Hippocampal formation (tissue), 2 donors: Measurements from ENCODE around the gene PDGFD.

Experiments used
- DNase-seq, 2 donors: peaks; one replicate each; lab custom pipeline; 2025; lab: John Stamatoyannopoulos, UW

The PDGFD gene

DNA sequence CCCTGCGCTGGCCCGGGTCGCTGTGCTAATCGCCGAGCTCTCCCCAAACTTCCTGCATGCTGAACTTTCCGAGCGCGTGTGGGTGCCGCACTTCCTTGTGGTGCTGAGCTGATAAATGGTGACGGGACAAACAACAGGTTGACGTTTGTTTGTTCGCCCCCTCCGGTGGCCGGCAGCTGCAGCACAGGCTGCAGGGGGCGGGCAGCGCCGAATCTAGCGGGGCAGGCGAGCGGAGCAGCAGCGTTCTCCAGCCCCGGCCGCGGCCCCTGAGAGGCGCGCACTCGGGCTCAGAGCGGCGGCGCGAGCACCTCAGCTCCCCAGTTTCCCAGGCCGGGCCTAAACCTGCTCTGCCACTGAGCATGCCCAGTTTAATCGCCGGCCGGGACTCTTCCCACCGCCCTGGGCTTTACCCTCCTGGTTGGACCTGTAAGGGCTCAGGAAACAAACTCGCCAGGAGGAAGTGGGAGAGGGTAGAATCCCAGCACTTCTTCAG lies at the start of gene PDGFD:
Gene PDGFD, minus strand, starts transcription at position 120 of the 493 bp plus-strand sequence.
- no peak for DNase-seq

- DNase-seq = no peak
These were observed 43.0 kb upstream of the PDGFD start for GRCh38 chr11:104206936-104207335.

- DNase-seq = no peak
These were observed 41.9 kb upstream of the PDGFD start for GRCh38 chr11:104205838-104206237.

GRCh38 chr11:104200688-104201087 lies 36.7 kb upstream of the PDGFD start:
- DNase-seq = no peak

GRCh38 chr11:104199053-104199452 lies 35.1 kb upstream of the PDGFD start:
- DNase-seq = no peak

DNA sequence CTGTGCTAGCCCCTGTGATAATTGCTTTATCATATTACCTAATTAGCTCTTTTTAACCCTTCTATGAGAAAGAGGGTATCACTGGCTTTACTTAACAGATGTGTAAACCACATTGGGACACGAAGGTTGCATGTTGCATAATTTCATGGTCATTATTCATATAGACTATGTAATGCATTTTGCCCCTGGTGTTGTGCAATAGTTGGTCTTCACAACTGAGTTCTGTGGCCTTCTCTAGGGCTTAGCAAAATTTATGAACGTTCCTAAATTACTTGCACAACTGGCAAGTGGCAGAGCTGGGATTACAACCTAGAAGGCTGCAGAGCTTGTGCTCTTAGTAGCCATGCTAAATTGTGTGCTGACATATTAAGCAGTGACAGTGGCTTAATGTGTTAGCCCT lies 34.6 kb upstream of the PDGFD start:
- no peak for DNase-seq

DNA sequence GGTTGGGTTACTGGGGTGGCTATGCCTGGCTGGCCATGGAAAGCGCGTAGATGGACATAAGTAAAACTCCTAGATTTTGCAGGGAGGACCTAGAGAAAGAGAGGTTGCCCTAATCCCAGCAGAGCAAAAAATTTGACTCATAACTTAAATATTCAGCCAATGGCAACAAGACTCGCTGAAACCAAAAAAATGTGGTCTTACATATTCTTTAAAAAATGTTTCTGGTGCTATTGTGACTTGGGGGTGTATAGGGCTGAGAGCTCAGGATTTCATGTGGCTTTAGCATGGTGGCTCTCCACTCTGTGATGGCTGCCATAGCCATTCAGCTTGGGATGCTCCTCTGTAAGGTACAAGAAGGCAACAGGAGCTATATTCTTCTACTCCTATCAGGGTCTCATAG lies 27.2 kb upstream of the PDGFD start:
- no peak for DNase-seq

DNA sequence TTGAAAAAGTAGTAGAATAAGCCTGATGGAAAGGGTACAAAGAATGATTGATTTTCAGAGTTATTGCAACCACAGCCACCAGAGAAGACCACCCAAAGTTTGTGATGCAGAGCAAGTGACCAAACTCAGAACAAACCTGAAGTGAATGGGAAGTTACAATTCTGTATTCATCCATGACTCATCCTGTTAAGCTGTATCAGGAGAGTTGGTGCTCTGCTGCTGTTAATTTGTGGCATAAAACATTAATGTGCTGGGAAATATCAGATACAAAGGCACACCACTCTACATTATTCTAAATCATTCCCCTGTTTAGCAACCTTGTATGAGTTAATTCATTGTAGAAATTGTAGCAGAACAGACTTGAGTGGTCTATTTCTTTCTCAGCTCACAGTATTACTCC lies 19.6 kb upstream of the PDGFD start:
- no peak for DNase-seq

DNA sequence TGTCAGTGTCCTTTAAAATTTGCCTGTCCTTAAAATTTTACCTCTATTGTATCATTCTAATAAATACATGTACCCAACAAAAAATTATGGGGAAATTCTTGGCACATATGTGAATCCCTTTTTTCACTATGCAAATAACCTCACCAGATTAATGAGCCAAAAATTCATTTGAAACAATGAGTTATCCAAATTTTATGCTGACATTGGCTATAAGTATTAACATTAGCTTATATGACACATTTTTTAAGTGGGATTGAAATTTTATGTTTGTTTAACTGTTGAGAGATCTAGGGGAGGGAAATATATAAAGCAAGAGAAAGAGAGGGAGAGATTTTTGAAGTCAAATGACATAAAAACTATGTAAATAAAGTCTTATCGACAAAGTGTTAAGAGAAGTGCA lies 11.8 kb upstream of the PDGFD start:
- DNase-seq = no peak

DNA sequence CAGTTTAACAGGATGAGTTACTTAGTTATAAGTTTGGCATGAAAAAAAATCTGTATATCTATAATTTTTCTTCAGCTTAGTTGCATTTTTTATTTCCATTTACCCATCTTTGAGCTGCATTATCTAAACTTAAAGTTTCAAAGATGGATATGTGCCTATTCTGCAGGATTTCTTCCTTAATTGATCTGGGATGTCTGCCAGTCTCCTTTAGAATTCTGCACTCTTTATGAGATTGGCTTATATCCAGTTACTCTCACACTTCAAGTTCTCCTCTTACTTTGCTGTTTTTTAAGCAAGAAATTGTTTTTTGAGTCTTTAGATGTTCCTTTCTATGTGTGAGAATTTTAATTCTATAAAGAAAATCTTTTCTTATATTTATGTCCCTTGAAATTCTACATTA lies 5.1 kb upstream of the PDGFD start:
- no peak for DNase-seq

DNA sequence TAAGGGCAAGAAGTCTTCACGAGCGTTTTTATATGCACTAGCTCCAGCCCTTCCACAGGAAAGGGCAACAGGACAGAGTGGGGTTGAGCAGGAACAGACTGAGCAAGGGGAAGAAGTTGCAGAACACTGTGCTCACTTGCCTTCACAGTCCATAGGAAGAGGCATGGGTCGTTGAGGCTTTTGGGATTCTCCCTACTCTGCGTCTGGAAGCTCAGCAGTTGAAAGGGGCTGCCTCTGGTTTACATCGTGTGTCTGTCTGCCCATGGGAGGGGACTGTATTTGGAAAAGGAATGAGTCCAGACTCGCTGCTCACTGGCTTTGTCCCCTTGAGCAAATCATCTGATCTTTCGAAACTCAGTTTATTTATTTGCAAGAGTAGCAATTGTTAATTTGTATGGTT lies 1.1 kb upstream of the PDGFD start:
- no peak for DNase-seq

DNA sequence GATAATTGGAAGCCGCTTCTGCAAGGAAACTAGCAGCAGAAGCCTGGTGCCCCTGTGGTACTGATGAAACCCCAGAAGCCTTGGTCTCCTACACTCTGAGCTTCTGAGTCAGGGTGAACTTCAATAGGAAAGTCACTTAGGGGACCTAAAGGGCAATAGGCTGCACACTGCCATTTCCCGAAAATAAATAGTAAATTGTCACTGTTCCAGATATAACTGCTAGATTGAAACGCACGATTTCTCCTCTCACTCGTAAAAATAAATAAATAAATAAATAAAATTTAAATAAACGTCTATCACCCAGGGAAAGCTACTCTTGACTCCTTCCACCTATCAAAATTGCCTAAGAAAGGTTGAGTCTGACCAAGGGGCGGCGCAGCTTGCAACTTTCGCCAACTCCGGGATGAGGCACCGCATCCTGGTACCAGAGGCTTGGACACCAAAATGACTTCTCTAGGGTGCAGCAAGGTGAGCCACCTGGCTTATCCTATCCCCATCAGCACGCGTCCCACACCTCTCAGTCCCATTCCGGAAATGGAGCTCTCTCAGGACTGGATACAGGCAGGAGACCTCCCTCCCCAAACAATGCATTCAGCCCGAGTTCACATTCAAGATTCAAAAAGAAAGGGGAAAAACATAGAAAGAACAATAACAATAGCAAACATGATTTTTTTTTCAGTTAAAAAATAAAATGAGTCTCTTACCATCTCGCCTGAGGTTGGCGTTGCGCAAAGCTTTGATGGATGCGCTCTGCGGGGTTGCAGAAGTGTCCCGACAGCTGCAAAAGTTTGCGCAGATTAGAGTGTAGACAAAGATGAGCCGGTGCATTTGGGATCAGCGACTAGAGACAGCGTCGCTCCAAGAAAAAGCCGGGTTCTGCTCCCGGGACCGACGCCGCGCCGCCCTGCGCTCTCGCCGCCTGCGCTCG lies 583 bp downstream of the PDGFD start:
- DNase-seq = no peak

GRCh38 chr11:104161751-104162450 lies 2.0 kb downstream of the PDGFD start:
- DNase-seq = no peak

DNA sequence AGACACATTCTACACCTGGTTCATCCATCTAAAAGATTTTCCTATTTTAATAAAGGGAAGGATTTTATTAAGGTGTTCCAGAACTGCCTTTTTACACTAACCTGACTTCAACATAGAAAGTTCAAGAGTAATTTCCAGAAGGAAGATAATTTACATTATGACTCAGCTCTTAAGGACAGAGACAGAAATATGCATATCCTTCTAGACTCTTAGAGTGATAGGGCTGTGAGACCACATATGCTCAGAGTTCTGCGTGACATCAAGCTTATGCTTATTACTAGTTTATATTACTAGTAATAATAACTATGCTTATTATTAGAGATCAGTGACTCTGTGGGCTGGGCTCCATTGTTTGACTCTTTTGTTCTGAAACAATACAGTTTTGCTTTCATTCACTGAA lies 4.6 kb downstream of the PDGFD start:
- no peak for DNase-seq

GRCh38 chr11:104155375-104155774 lies 8.6 kb downstream of the PDGFD start:
- DNase-seq = no peak

GRCh38 chr11:104154296-104154695 lies 9.7 kb downstream of the PDGFD start:
- DNase-seq = no peak

DNA sequence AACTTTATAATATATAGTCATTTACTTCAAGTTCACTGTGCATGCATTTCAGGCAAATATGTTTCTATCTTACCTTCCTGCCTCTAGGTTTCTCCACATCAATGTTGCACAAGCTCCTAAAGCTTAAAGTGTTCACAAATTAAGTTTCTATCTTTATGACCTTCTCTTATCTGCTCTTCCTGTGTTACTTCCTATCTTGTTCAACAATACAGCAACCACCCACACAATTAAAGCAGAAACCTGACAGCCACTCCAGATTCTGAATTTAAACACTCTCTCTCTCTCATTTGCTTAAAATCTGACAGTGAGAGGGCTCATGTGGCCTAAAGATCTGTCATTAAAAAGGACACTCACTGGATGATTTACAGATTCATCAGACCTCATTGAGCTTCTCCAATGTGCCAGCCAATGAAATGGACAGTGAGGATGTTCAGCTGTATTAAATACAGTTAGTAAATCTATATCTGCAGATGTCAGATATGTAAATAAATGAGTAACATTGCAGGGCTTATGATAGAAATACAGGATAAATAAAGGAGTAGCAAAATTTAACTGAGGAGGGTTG lies 10.9 kb downstream of the PDGFD start:
- DNase-seq = no peak

DNA sequence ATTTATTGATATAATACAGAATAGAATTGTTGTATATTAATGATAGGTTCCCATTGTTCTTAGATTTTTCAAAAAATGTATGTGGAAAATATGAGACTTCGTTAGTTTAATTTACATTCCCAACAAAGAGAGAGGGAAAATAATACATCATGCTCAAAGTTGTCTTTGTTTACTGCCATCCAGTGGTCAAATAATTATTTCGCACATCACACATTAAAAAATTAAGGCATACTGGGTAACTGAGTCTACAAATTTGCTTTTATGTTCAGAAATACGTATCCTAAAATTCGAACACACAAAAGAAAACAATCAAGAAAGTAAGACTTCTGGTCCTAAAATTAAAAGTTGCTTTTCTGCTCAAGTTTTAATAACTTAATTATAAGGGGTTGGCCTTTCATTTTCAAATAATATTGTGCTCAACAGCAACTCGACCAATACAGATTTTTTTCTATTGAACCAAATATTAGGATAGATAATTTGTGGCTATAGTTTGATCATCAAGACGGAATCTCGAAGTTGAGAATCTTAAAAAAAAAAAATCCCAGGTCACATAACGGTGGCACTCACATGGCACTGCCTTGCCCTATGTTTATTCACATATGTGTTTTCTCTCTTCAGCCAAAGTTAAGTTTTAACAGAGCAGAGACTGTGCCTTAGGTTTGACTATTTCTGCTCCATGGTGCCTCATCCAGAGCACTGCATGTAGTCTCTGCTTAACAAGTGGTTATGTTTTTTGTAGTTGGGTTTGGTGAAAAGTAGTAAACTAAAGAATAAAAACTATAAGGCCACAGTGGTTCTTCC lies 12.3 kb downstream of the PDGFD start:
- DNase-seq = no peak

DNA sequence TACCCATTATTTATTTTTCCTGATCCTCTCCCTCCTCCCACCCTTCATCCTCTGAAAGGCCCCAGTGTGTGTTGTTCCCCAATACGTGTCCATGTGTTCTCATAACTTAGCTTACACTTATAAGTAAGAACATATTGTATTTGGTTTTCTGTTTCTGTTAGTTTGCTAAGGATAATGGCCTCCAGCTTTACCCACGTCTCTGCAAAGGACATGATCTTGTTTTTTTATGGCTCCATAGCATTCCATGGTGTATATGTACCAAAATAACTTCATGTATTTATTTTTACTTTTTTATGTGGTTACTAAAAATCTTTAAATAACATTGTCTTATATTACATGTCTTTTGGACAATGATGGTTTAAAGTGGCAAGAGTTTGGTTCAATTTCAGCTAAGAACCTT lies 15.2 kb downstream of the PDGFD start:
- no peak for DNase-seq

DNA sequence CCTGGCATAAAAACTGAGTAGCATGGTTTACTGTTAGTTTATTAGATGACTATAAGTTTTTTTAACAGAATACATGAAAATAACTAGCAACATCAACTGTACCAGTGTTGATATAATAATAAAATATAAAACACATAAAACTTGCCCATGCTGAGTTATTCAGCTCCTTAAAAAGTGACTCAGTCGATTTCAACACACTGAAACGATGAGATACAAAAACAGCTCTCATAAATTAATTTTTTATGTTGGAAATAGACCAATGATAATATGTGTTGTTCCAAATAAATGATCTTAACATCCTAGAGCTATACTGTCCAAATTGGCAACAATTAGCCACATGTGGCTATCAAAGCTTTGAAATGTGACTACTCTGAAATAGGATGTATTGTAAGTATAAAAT lies 15.9 kb downstream of the PDGFD start:
- DNase-seq = no peak

- no peak for DNase-seq
These were observed 17.0 kb downstream of the PDGFD start for GRCh38 chr11:104146943-104147342.

DNA sequence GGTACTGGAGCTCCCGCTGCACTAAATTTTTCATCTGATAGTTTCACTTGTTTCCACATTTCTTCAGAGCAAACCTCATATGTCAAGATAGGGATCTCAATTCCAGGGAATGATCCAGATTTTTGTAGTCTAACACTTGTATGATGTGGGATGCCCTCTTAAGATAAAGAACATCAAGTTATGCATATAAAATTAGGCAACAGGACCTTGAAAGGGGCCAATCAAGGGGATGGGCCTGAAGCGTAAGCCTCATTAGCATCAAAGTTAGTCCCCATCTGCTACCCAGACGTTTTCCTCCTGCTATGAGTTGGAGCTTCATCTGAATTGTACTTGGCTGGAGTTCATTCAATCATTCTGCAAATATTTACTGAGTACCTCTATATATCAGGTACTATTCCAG lies 17.5 kb downstream of the PDGFD start:
- DNase-seq = no peak
